A673 (cell line): Measurements from ENCODE around the gene SAP25.
"Not testable (repeated sequence)": the region's sequence is repeated elsewhere in the genome, so short reads cannot be mapped to it uniquely, and the experiment has no call there.

ENCODE experiments used
- CTCF ChIP-seq: fragments of 300-800, 200-600 bp; sonication (generic); conservative IDR thresholded peaks from 2 replicates; pipeline ENCODE4 v1.5.1; 2017; ENCODE audit warnings: low read depth, mild to moderate bottlenecking, antibody characterized with exemption, low read length, moderate library complexity, mixed read lengths
- EZH2 ChIP-seq: fragments of 200-600 bp; sonication (generic); IDR thresholded peaks from 2 replicates; pipeline ENCODE4 v1.6.1; 2017; ENCODE audit warnings: borderline replicate concordance, low read depth, mild to moderate bottlenecking, mixed read lengths, antibody characterized with exemption, low read length; ENCODE audit not compliant: poor library complexity, severe bottlenecking

DNA sequence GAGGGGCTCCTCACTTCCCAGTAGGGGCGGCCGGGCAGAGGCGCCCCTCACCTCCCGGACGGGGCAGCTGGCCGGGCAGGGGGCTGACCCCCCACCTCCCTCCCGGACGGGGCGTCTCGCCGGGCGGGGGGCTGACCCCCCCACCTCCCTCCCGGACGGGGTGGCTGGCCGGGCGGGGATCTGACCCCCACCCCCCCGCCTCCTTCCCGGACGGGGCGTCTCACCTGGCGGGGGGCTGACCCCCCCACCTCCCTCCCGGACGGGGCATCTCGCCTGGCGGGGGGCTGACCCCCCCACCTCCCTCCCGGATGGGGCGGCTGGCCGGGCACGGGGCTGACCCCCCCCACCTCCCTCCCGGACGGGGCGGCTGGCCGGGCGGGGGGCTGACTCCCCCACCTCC, 50.5 kb downstream of the SAP25 start:
- not testable (repeated sequence) for TF ChIP-seq CTCF, EZH2
